Neural cell (in vitro differentiated cells): Measurements from ENCODE around the gene WDR87. TPM values are rescaled to one million over a fixed set of nuclear protein-coding genes. Genes with fewer than 3 reads are reported as not detected.
A peak's percentile ranks its signal among the peaks of the same experiment; 100 is the strongest.

Experiments
- H2AFZ ChIP-seq: fragments of 200-600, 300-800 bp; sonication (generic), shearing (Covaris generic); 2 replicates; pipeline ENCODE4 v1.6.0; 2014; ENCODE audit warnings: low read depth, mild to moderate bottlenecking, antibody characterized with exemption, low read length, moderate library complexity
- H3F3A ChIP-seq: fragments of 200-600 bp; shearing (Covaris generic); 2 replicates; pipeline ENCODE4 v1.6.1; 2016; ENCODE audit warnings: mild to moderate bottlenecking, moderate library complexity, mixed read lengths, antibody characterized with exemption, low read length; ENCODE audit not compliant: insufficient read depth, poor library complexity, severe bottlenecking
- H3K27ac ChIP-seq: fragments of 200-600, 300-800 bp; sonication (generic), shearing (Covaris generic); 2 replicates; pipeline ENCODE4 v1.5.1; 2014; ENCODE audit warnings: mild to moderate bottlenecking, low read length, moderate library complexity
- H3K27me3 ChIP-seq: fragments of 300-800, 200-600 bp; sonication (generic), shearing (Covaris generic); 2 replicates; pipeline ENCODE4 v1.6.0; 2014; ENCODE audit warnings: mild to moderate bottlenecking, low read depth, low read length, moderate library complexity; ENCODE audit not compliant: insufficient read depth
- H3K36me3 ChIP-seq: fragments of 300-800, 200-600 bp; sonication (generic), shearing (Covaris generic); 2 replicates; pipeline ENCODE4 v1.5.1; 2014; ENCODE audit warnings: mild to moderate bottlenecking, antibody characterized with exemption, low read length, moderate library complexity; ENCODE audit not compliant: insufficient read depth
- H3K4me2 ChIP-seq: fragments of 300-800, 200-600 bp; sonication (generic), shearing (Covaris generic); 2 replicates; pipeline ENCODE4 v1.6.0; 2014; ENCODE audit warnings: mild to moderate bottlenecking, low read length
- H3K4me3 ChIP-seq: fragments of 300-800, 200-600 bp; sonication (generic), shearing (Covaris generic); 2 replicates; pipeline ENCODE4 v1.5.1; 2014; ENCODE audit warnings: mild to moderate bottlenecking, low read length, moderate library complexity
- H3K79me2 ChIP-seq: fragments of 200-600 bp; shearing (Covaris generic); replicated peaks from 2 replicates; pipeline ENCODE4 v1.6.0; 2014; ENCODE audit warnings: mild to moderate bottlenecking, low read length, moderate library complexity; ENCODE audit not compliant: insufficient read depth
- H3K9ac ChIP-seq: fragments of 300-800, 200-600 bp; sonication (generic), shearing (Covaris generic); 2 replicates; pipeline ENCODE4 v1.6.1; 2016; ENCODE audit warnings: mild to moderate bottlenecking, low read length, mixed read lengths
- H3K9me2 ChIP-seq: fragments of 200-600 bp; shearing (Covaris generic); 2 replicates; pipeline ENCODE4 v1.6.1; 2016; ENCODE audit warnings: mild to moderate bottlenecking, low read length, mixed read lengths; ENCODE audit not compliant: insufficient read depth
- H3K9me3 ChIP-seq: fragments of 200-600, 300-800 bp; sonication (generic), shearing (Covaris generic); 2 replicates; pipeline ENCODE4 v1.6.1; 2016; ENCODE audit warnings: mild to moderate bottlenecking, mixed run types, low read length, moderate library complexity, mixed read lengths
- H4K20me1 ChIP-seq: fragments of 200-600 bp; shearing (Covaris generic); 2 replicates; pipeline ENCODE4 v1.6.1; 2016; ENCODE audit warnings: mild to moderate bottlenecking, mixed run types; ENCODE audit not compliant: insufficient read depth
- EP300 ChIP-seq: fragments of 450-650 bp; conservative IDR thresholded peaks from 2 replicates; pipeline ENCODE4 v1.6.1; 2014; ENCODE audit warnings: antibody characterized with exemption, mild to moderate bottlenecking, moderate library complexity; ENCODE audit not compliant: poor library complexity, severe bottlenecking
- EZH2 ChIP-seq: fragments of 200-600, 300-800 bp; shearing (Covaris generic), sonication (generic); IDR thresholded peaks from 2 replicates; pipeline ENCODE4 v1.6.1; 2014; ENCODE audit warnings: antibody characterized with exemption, low read length, borderline replicate concordance, mild to moderate bottlenecking; ENCODE audit not compliant: insufficient read depth, poor library complexity, severe bottlenecking
- MXI1 ChIP-seq: fragments of 450-650 bp; conservative IDR thresholded peaks from 2 replicates; pipeline ENCODE4 v1.6.1; 2014; ENCODE audit warnings: antibody characterized with exemption, mild to moderate bottlenecking; ENCODE audit not compliant: poor library complexity, severe bottlenecking
- POLR2AphosphoS5 ChIP-seq: IDR thresholded peaks from 2 replicates; pipeline ENCODE4 v1.6.1; 2012
- RAD21 ChIP-seq: fragments of 450-650 bp; conservative IDR thresholded peaks from 2 replicates; pipeline ENCODE4 v1.6.1; 2014; ENCODE audit warnings: antibody characterized with exemption, mild to moderate bottlenecking, moderate library complexity
- SMC3 ChIP-seq: fragments of 450-650 bp; conservative IDR thresholded peaks from 2 replicates; pipeline ENCODE4 v1.6.1; 2014; ENCODE audit warnings: antibody characterized with exemption, mild to moderate bottlenecking, moderate library complexity; ENCODE audit not compliant: poor library complexity
- TAF1 ChIP-seq: IDR thresholded peaks from 2 replicates; pipeline ENCODE4 v1.6.1; 2012; ENCODE audit warnings: low read depth
- polyA plus RNA-seq: library from polyadenylated mRNA; depleted of rRNA; stranded (reverse); fragments of >200 nt; gene quantifications from 2 replicates; pipeline ENCODE4 v1.2.3, GENCODE V29; 2014
- TF ChIP-seq, protein P1 (sequence below): IDR thresholded peaks from 2 replicates; pipeline ENCODE4 v1.6.1; 2012; ENCODE audit warnings: borderline replicate concordance
- TF ChIP-seq, protein P2 (sequence below): fragments of 450-650 bp; IDR thresholded peaks from 2 replicates; pipeline ENCODE4 v1.5.1; 2014; ENCODE audit warnings: antibody characterized with exemption, mild to moderate bottlenecking, moderate library complexity; ENCODE audit not compliant: poor library complexity, severe bottlenecking

WDR87 gene
- polyA plus RNA-seq, 1 donor from 2014 or later, result not detected

DNA sequence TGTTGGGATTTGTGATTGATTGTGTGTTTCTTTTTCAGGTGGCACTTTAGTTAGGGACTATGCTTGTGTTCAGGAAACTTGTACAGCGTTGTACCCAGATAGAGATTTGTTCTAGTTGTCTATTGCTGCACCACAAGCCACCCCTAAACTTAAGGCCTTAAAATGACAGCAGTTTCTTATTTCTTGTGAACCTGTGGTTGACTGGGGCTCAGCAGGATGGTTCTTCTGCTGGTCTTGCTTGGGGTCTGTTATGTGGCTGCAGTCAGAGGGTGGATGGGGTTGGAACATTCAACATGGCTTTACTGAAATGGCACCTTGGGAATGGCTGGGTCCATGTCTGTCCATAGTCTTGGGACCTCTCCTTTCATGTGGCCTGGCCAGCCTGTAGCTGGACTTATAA is 28.9 kb upstream of the WDR87 start:
- Histone ChIP-seq H3K27ac (no peak overlapping the region), H3K27me3 (no peaks in the 10 kb centered on the region), H3K4me3 (no peak overlapping the region), H3K9me3 (no peaks in the 10 kb centered on the region), H2AFZ (no peak overlapping the region), H3K36me3 (no peaks in the 10 kb centered on the region), H3K9me2 (no peaks in the 10 kb centered on the region), H3K9ac (no peak overlapping the region), H3K4me2 (no peak overlapping the region), H3K79me2 (no peaks in the 10 kb centered on the region), H4K20me1 (no peaks in the 10 kb centered on the region), H3F3A (no peaks in the 10 kb centered on the region)
- TF ChIP-seq TAF1, result no peak
- TF ChIP-seq, protein P1, sequence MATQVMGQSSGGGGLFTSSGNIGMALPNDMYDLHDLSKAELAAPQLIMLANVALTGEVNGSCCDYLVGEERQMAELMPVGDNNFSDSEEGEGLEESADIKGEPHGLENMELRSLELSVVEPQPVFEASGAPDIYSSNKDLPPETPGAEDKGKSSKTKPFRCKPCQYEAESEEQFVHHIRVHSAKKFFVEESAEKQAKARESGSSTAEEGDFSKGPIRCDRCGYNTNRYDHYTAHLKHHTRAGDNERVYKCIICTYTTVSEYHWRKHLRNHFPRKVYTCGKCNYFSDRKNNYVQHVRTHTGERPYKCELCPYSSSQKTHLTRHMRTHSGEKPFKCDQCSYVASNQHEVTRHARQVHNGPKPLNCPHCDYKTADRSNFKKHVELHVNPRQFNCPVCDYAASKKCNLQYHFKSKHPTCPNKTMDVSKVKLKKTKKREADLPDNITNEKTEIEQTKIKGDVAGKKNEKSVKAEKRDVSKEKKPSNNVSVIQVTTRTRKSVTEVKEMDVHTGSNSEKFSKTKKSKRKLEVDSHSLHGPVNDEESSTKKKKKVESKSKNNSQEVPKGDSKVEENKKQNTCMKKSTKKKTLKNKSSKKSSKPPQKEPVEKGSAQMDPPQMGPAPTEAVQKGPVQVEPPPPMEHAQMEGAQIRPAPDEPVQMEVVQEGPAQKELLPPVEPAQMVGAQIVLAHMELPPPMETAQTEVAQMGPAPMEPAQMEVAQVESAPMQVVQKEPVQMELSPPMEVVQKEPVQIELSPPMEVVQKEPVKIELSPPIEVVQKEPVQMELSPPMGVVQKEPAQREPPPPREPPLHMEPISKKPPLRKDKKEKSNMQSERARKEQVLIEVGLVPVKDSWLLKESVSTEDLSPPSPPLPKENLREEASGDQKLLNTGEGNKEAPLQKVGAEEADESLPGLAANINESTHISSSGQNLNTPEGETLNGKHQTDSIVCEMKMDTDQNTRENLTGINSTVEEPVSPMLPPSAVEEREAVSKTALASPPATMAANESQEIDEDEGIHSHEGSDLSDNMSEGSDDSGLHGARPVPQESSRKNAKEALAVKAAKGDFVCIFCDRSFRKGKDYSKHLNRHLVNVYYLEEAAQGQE, result no peak
- no peak for TF ChIP-seq MXI1
- no peak for TF ChIP-seq EZH2
- TF ChIP-seq POLR2AphosphoS5, result no peak
- TF ChIP-seq, protein P2, sequence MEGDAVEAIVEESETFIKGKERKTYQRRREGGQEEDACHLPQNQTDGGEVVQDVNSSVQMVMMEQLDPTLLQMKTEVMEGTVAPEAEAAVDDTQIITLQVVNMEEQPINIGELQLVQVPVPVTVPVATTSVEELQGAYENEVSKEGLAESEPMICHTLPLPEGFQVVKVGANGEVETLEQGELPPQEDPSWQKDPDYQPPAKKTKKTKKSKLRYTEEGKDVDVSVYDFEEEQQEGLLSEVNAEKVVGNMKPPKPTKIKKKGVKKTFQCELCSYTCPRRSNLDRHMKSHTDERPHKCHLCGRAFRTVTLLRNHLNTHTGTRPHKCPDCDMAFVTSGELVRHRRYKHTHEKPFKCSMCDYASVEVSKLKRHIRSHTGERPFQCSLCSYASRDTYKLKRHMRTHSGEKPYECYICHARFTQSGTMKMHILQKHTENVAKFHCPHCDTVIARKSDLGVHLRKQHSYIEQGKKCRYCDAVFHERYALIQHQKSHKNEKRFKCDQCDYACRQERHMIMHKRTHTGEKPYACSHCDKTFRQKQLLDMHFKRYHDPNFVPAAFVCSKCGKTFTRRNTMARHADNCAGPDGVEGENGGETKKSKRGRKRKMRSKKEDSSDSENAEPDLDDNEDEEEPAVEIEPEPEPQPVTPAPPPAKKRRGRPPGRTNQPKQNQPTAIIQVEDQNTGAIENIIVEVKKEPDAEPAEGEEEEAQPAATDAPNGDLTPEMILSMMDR, result no peak
- TF ChIP-seq RAD21, result no peak
- TF ChIP-seq SMC3, result no peak
- TF ChIP-seq EP300, result no peak

DNA sequence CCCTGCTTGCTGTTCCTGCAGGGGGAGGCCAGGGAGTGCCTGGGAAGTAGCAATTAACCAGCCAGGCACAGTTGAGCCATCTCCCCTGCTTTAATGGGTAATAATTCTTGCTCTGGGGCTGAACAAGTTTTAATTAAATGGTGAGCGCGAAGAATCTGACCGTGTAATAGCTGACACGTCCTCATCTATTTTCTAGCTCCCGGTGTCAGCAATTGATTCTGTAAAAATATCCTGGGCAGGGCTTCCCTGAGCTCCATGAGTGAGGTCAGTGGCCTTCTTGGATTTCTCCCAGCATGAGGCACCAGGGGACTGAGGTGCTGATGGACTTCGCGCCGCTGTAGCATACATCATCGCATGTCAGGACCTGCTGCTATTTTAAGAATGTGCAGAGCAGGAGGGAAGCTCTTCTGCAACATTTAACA is 27.6 kb upstream of the WDR87 start:
- peak overlapping the region; percentile 23 for H3K4me3 ChIP-seq
- H3K9ac ChIP-seq, result peak overlapping the region; percentile 7
- H4K20me1 ChIP-seq, result no peaks in the 10 kb centered on the region
- H3F3A ChIP-seq, result no peaks in the 10 kb centered on the region
- H3K9me3 ChIP-seq, result no peaks in the 10 kb centered on the region
- H2AFZ ChIP-seq, result no peak overlapping the region
- H3K9me2 ChIP-seq, result no peaks in the 10 kb centered on the region
- TF ChIP-seq MXI1, result no peak
- peak; percentile 12 for TF ChIP-seq POLR2AphosphoS5
- no peaks in the 10 kb centered on the region for H3K79me2 ChIP-seq
- peak overlapping the region; percentile 50 for H3K27ac ChIP-seq
- H3K36me3 ChIP-seq, result no peaks in the 10 kb centered on the region
- H3K4me2 ChIP-seq, result no peak overlapping the region
- no peaks in the 10 kb centered on the region for H3K27me3 ChIP-seq
